H1 (cell line): Measurements from ENCODE around the gene MDFIC. TPM values are rescaled to one million over a fixed set of nuclear protein-coding genes. Genes with fewer than 3 reads are reported as not detected.
A peak's percentile ranks its signal among the peaks of the same experiment; 100 is the strongest.

Experiments
- CTCF ChIA-PET: fragments of 300-600 bp; sonication (Branson Sonifier 250); formaldehyde crosslinking; loops from one replicate; lab custom pipeline; 2021; ENCODE audit not compliant: partially characterized antibody; lab: Charles Lee
- POLR2A ChIA-PET: fragments of 300-600 bp; sonication (Branson Sonifier 250); formaldehyde crosslinking; loops from one replicate; lab custom pipeline; 2021; ENCODE audit warnings: inconsistent platforms; ENCODE audit not compliant: partially characterized antibody; lab: Charles Lee
- DNase-seq, 2 experiments: peaks; one replicate each; pipeline versions ENCODE4 v3.0.0 to v3.0.0-alpha.2; 2010 to 2022; ENCODE audit warnings: low spot score in 2 of 2, low read depth in 1 of 2, mixed read lengths in 1 of 2
- FAIRE-seq: peaks from 2 replicates; lab custom pipeline; 2011; peaks lifted over from hg19 to GRCh38; lab: Jason Lieb, UNC
- H2AFZ ChIP-seq: 2 replicates; pipeline ENCODE4 v1.8.1; 2012; ENCODE audit warnings: low read length, inconsistent platforms
- H2AK5ac ChIP-seq: 2 replicates; pipeline ENCODE4 v1.6.1; 2013; ENCODE audit warnings: low read depth, low read length
- H2BK120ac ChIP-seq: replicated peaks from 2 replicates; pipeline ENCODE3; 2013; ENCODE audit warnings: low read depth, low read length, inconsistent platforms
- H2BK12ac ChIP-seq: 2 replicates; pipeline ENCODE4 v1.6.1; 2013; ENCODE audit warnings: low read depth, low read length
- H2BK15ac ChIP-seq: 2 replicates; pipeline ENCODE4 v1.6.1; 2013; ENCODE audit warnings: low read length
- H2BK20ac ChIP-seq: 2 replicates; pipeline ENCODE4 v1.6.1; 2013; ENCODE audit warnings: low read length
- H2BK5ac ChIP-seq: 2 replicates; pipeline ENCODE4 v1.6.1; 2013; ENCODE audit warnings: low read depth, low read length
- H3K14ac ChIP-seq: 2 replicates; pipeline ENCODE4 v1.6.1; 2013; ENCODE audit warnings: inconsistent platforms; ENCODE audit not compliant: insufficient read length
- H3K18ac ChIP-seq: 2 replicates; pipeline ENCODE4 v1.6.1; 2013; ENCODE audit warnings: low read length; ENCODE audit errors: extremely low read depth
- H3K23ac ChIP-seq: 2 replicates; pipeline ENCODE4 v1.6.1; 2013; ENCODE audit warnings: inconsistent platforms; ENCODE audit not compliant: insufficient read length
- H3K23me2 ChIP-seq: 2 replicates; pipeline ENCODE4 v1.6.1; 2013; ENCODE audit warnings: low read depth, low read length
- H3K27ac ChIP-seq: 2 replicates; pipeline ENCODE4 v1.6.1; 2011; ENCODE audit warnings: low read depth, low read length, inconsistent platforms
- H3K27me3 ChIP-seq, 4 experiments: replicated peaks in 1 of 4; 1 replicate in 1 of 4; 2 replicates in 3 of 4; pipeline versions ENCODE4 v1.6.1 to v1.8.1; 2011 to 2013; ENCODE audit warnings: low read length in 3 of 4, mild to moderate bottlenecking in 3 of 4, inconsistent platforms in 2 of 4, mixed read lengths in 2 of 4, moderate library complexity in 1 of 4; ENCODE audit not compliant: control insufficient read depth in 3 of 4, insufficient read depth in 3 of 4; ENCODE audit errors: extremely low read depth in 1 of 4
- H3K36me3 ChIP-seq, 4 experiments: 2 replicates each; pipeline versions ENCODE4 v1.6.1 to v1.8.1; 2011 to 2013; ENCODE audit warnings: mild to moderate bottlenecking in 4 of 4, low read length in 3 of 4, moderate library complexity in 2 of 4, control low read depth in 1 of 4, inconsistent platforms in 1 of 4; ENCODE audit not compliant: insufficient read depth in 4 of 4, control insufficient read depth in 2 of 4
- H3K4ac ChIP-seq: replicated peaks from 2 replicates; pipeline ENCODE3; 2013; ENCODE audit warnings: low read length, low read depth, mixed read lengths, inconsistent platforms; ENCODE audit not compliant: insufficient read length
- H3K4me1 ChIP-seq, 4 experiments: replicated peaks in 1 of 4; 1 replicate in 1 of 4; 2 replicates in 3 of 4; pipeline versions ENCODE4 v1.6.1 to v1.8.1; 2011 to 2013; ENCODE audit warnings: low read length in 3 of 4, inconsistent platforms in 2 of 4, mixed read lengths in 1 of 4; ENCODE audit not compliant: insufficient read depth in 4 of 4, control insufficient read depth in 3 of 4
- H3K4me2 ChIP-seq, 2 experiments: 2 replicates each; pipeline versions ENCODE4 v1.6.1 to v1.8.1; 2011 to 2013; ENCODE audit warnings: low read depth in 2 of 2, low read length in 2 of 2, control low read depth in 1 of 2, inconsistent platforms in 1 of 2, mild to moderate bottlenecking in 1 of 2; ENCODE audit not compliant: insufficient read depth in 1 of 2
- H3K4me3 ChIP-seq, 4 experiments: fragments of 200-600, 300-600 bp in 1 of 4; sonication (generic), shearing (Covaris generic), sonication (Bioruptor Twin) in 1 of 4; 2 replicates each; pipeline versions ENCODE4 v1.5.1 to v1.8.1; 2011 to 2016; ENCODE audit warnings: low read length in 4 of 4, low read depth in 3 of 4, control low read depth in 2 of 4, inconsistent platforms in 2 of 4, mild to moderate bottlenecking in 2 of 4, mixed read lengths in 1 of 4, moderate library complexity in 1 of 4; ENCODE audit not compliant: insufficient read depth in 2 of 4; ENCODE audit errors: extremely low read depth in 1 of 4
- H3K56ac ChIP-seq: replicated peaks from 2 replicates; pipeline ENCODE3; 2013; ENCODE audit warnings: low read depth, mild to moderate bottlenecking, mixed read lengths, low read length, inconsistent platforms; ENCODE audit not compliant: insufficient read length
- H3K79me1 ChIP-seq: 2 replicates; pipeline ENCODE4 v1.6.1; 2013; ENCODE audit warnings: low read depth, low read length, control low read depth
- H3K79me2 ChIP-seq, 2 experiments: 2 replicates each; pipeline versions ENCODE4 v1.6.1 to v1.8.1; 2012 to 2013; ENCODE audit warnings: low read length in 2 of 2, mild to moderate bottlenecking in 2 of 2, inconsistent platforms in 1 of 2; ENCODE audit not compliant: insufficient read depth in 2 of 2, control insufficient read depth in 1 of 2
- H3K9ac ChIP-seq, 4 experiments: replicated peaks in 1 of 4; 1 replicate in 1 of 4; 2 replicates in 3 of 4; pipeline versions ENCODE4 v1.6.1 to v1.8.1; 2011 to 2013; ENCODE audit warnings: low read depth in 3 of 4, low read length in 3 of 4, control low read depth in 2 of 4, mild to moderate bottlenecking in 2 of 4, moderate library complexity in 2 of 4, inconsistent platforms in 1 of 4; ENCODE audit errors: extremely low read depth in 1 of 4
- H3K9me3 ChIP-seq, 2 experiments: 2 replicates each; pipeline versions ENCODE4 v1.6.1 to v1.8.1; 2012 to 2013; ENCODE audit warnings: mild to moderate bottlenecking in 2 of 2, moderate library complexity in 2 of 2, control low read depth in 1 of 2, inconsistent platforms in 1 of 2, low read depth in 1 of 2, low read length in 1 of 2, mixed read lengths in 1 of 2; ENCODE audit not compliant: insufficient read depth in 2 of 2
- H4K20me1 ChIP-seq, 2 experiments: replicated peaks in 1 of 2; 2 replicates each; pipeline versions ENCODE3 to v1.8.1; 2011 to 2013; ENCODE audit warnings: inconsistent platforms in 2 of 2, low read length in 2 of 2, mild to moderate bottlenecking in 1 of 2; ENCODE audit not compliant: insufficient read depth in 2 of 2, control insufficient read depth in 1 of 2
- H4K5ac ChIP-seq: 2 replicates; pipeline ENCODE4 v1.6.1; 2013; ENCODE audit warnings: low read length, low read depth, mixed read lengths, inconsistent platforms; ENCODE audit not compliant: insufficient read length
- H4K8ac ChIP-seq: 2 replicates; pipeline ENCODE4 v1.8.0; 2013; ENCODE audit warnings: mild to moderate bottlenecking, moderate library complexity, low read length, inconsistent platforms; ENCODE audit not compliant: insufficient read depth; ENCODE audit errors: extremely low read depth
- H4K91ac ChIP-seq: replicated peaks from 2 replicates; pipeline ENCODE3; 2013; ENCODE audit warnings: low read length, mixed read lengths, inconsistent platforms; ENCODE audit not compliant: insufficient read length
- CBX5 ChIP-seq: fragments of 300-800, 300-1000 bp; sonication (generic); IDR thresholded peaks from 2 replicates; pipeline ENCODE4 v1.7.1; 2016; ENCODE audit warnings: antibody characterized with exemption, low read length, low read depth
- CHD1 ChIP-seq: IDR thresholded peaks from 2 replicates; pipeline ENCODE4 v1.6.1; 2012; ENCODE audit warnings: low read depth, low read length, improper control_type of control experiment
- NRF1 ChIP-seq: IDR thresholded peaks from 2 replicates; pipeline ENCODE4 v1.6.1; 2011; ENCODE audit warnings: mild to moderate bottlenecking, low read depth, low read length, improper control_type of control experiment
- RNF2 ChIP-seq: fragments of 200-900, 300-1000 bp; sonication (generic); IDR thresholded peaks from 2 replicates; pipeline ENCODE4 v1.7.1; 2016; ENCODE audit warnings: borderline replicate concordance, low read depth, mild to moderate bottlenecking, antibody characterized with exemption, low read length; ENCODE audit not compliant: poor library complexity, severe bottlenecking; ENCODE audit errors: missing control alignments
- RXRA ChIP-seq: IDR thresholded peaks from 2 replicates; pipeline ENCODE4 v1.6.1; 2011; ENCODE audit warnings: low read depth, mild to moderate bottlenecking, low read length, moderate library complexity; ENCODE audit not compliant: insufficient read depth
- WGBS, 2 experiments: shearing (Covaris generic) in 1 of 2; methylation state at CpG; one replicate each; pipeline versions ENCODE4 v1.1.6 to v1.1.7; 2013 to 2015; ENCODE audit warnings: low lambda C conversion rate in 2 of 2, mixed read lengths in 2 of 2, inconsistent platforms in 1 of 2, low coverage in 1 of 2, missing lambda C conversion rate in 1 of 2; ENCODE audit not compliant: insufficient replicate concordance in 2 of 2, insufficient coverage in 1 of 2, insufficient read length in 1 of 2; ENCODE audit errors: extremely low coverage in 1 of 2, missing lambda C conversion rate in 1 of 2; 5-methylcytosine and 5-hydroxymethylcytosine counted together
- polyA plus RNA-seq, 7 experiments: library from polyadenylated mRNA; depleted of rRNA in 3 of 7; stranded (reverse) in 5 of 7; unstranded in 2 of 7; fragments of >200 nt in 5 of 7; fragments of 200-250 nt in 2 of 7; gene quantifications; 1 replicate in 5 of 7; 2 replicates in 1 of 7; 4 replicates in 1 of 7; pipeline versions ENCODE4 v1.2.1 to v1.2.3, GENCODE V29; 2011 to 2013; ENCODE audit warnings: missing spikeins in 2 of 7, mixed read lengths in 2 of 7
- total RNA-seq: library from RNA; stranded (reverse); fragmentation: NEBNext Ultra II Directional; extraction: Animal tissue kit (Norgen Biotek cat#: 25700); gene quantifications from 2 replicates; pipeline ENCODE4 v1.2.1, GENCODE V29; 2021

MDFIC gene
- total and polyA plus RNA-seq, 2 of the 8 experiments (the other 6 are each of a cell fraction or from before 2014, with no cell fraction given), result 2.3 to 11.4 TPM

DNA sequence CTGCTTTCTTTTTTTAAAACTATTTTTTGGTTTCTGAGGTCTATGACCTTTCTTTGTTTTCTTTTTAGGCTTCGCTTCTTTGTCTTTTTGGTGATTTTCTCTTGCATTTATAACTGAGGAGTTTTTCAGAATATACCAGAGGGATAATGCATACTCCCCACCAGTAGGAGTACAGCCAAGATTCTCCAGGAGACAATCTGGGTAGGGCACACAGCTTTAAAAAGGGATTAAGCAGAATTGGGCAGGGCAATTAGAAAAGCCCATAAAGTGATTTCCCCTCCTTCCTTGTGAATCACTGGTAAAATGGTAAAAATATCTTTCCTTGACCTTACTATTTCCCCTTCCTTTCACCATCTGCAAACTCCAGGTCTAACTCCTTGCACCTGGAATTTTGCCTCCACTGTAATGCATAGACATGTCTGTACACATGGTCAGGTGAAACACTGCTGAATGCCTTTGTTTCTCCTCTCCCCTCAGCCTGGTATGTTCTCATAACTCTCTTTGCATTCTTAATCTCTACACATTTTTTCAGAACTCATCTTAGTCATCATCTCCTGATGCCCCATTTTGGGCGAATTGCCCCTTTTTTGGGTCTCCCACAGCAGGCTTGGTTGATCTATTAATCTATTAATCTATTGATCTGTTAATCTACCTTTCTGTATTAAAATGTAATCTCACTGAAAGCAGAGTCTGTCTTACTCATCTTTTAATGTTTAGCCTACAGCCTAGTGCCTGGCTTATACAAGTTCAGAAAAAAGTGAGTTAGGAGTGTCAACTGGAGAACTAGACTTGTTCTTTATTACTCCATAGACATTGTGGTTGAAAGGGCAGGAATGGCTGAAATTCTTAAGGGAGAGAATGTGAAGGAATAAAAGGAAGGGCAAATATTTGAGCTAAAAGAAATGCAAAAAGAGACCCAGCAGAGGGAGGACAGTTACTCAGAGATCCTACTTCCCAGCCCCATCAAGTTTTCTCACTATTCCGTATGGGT lies 64.6 kb downstream of the MDFIC start:
- Histone ChIP-seq H2BK120ac (no peak overlapping the region), H4K91ac (no peak overlapping the region), H2BK5ac (no peak overlapping the region), H3K79me1 (no peaks in the 10 kb centered on the region), H4K20me1 (no peaks in the 10 kb centered on the region), H3K4me2 (peak overlapping the region in 1 of 2 experiments; percentile 32; a peak in 2 of 4 replicates), H2BK20ac (no peak overlapping the region), H3K79me2 (no peaks in the 10 kb centered on the region), H3K36me3 (no peaks in the 10 kb centered on the region), H3K27me3 (no peaks in the 10 kb centered on the region), H3K27ac (no peak overlapping the region), H3K9me3 (no peaks in the 10 kb centered on the region), H3K14ac (no peak overlapping the region), H3K23me2 (no peaks in the 10 kb centered on the region), H3K4me1 (peaks cover 2 to 11% (median 3%) of the 10 kb centered on the region in 4 experiments; a peak in 5 of 7 replicates), H3K23ac (no peak overlapping the region), H3K9ac (no peak overlapping the region), H4K8ac (no peak overlapping the region), H3K4me3 (no peak overlapping the region), H2AFZ (no peak overlapping the region), H3K4ac (no peak overlapping the region), H2BK12ac (0 out of 2 replicates have a peak overlapping the region, but pooled peaks have one; percentile 60), H4K5ac (no peak overlapping the region), H3K18ac (no peak overlapping the region), H3K56ac (no peak overlapping the region), H2AK5ac (no peak overlapping the region), H2BK15ac (no peak overlapping the region)
- 72% methylated on average over 3 of the region's 3 CpGs; no CpG with 5 or more reads in 1 of the 2 experiments for WGBS, 2 experiments
- DNase-seq (no peak), FAIRE-seq (no peak)
- TF ChIP-seq NRF1, result no peak
- TF ChIP-seq RXRA, result no peak
- no peak for TF ChIP-seq RNF2
- TF ChIP-seq CBX5, result no peak
- no peak for TF ChIP-seq CHD1
- ChIA-PET POLR2A (no interaction called here), CTCF (interaction anchor here (0.5 to 1.9 kb wide), 5 partner anchors 62 to 1030 kb away, joined by 3 to 5 read pairs (median 3); no protein-coding TSS in a partner anchor)
